H9 (cell line): ENCODE measurements around the gene ARRB1. TPM values are rescaled to one million over a fixed set of nuclear protein-coding genes. Genes with fewer than 3 reads are reported as not detected.

ENCODE experiments used
- DNase-seq: peaks from one replicate; pipeline ENCODE4 v3.0.0-alpha.2; 2017
- H2AFZ ChIP-seq: one replicate; pipeline ENCODE4 v1.6.1; 2013; ENCODE audit warnings: mild to moderate bottlenecking, low read length, control low read depth, moderate library complexity
- H2AK5ac ChIP-seq: 2 replicates; pipeline ENCODE4 v1.6.1; 2013; ENCODE audit warnings: low read length, control low read depth, mixed read lengths; ENCODE audit not compliant: insufficient read length
- H2BK120ac ChIP-seq: one replicate; pipeline ENCODE4 v1.6.1; 2013; ENCODE audit warnings: low read depth, mild to moderate bottlenecking, low read length, control low read depth, inconsistent platforms; ENCODE audit not compliant: poor library complexity, severe bottlenecking
- H2BK12ac ChIP-seq: 2 replicates; pipeline ENCODE4 v1.6.1; 2013; ENCODE audit warnings: low read length, control low read depth, mixed read lengths, low read depth; ENCODE audit not compliant: insufficient read length
- H2BK15ac ChIP-seq: 2 replicates; pipeline ENCODE4 v1.6.1; 2013; ENCODE audit warnings: low read depth, low read length, control low read depth
- H2BK20ac ChIP-seq: one replicate; pipeline ENCODE4 v1.6.1; 2013; ENCODE audit warnings: low read depth, mild to moderate bottlenecking, low read length, control low read depth, inconsistent platforms; ENCODE audit not compliant: poor library complexity, severe bottlenecking
- H2BK5ac ChIP-seq: 2 replicates; pipeline ENCODE4 v1.6.1; 2013; ENCODE audit warnings: low read length, control low read depth, mixed read lengths; ENCODE audit not compliant: insufficient read length
- H3K14ac ChIP-seq: 2 replicates; pipeline ENCODE4 v1.6.1; 2013; ENCODE audit warnings: low read length, control low read depth; ENCODE audit not compliant: insufficient read depth
- H3K18ac ChIP-seq: 2 replicates; pipeline ENCODE4 v1.6.1; 2013; ENCODE audit warnings: low read depth, mild to moderate bottlenecking, mixed read lengths, low read length, control low read depth; ENCODE audit not compliant: insufficient read length
- H3K23ac ChIP-seq: 2 replicates; pipeline ENCODE4 v1.6.1; 2013; ENCODE audit warnings: low read length, control low read depth, mixed read lengths, low read depth; ENCODE audit not compliant: insufficient read length
- H3K23me2 ChIP-seq: 2 replicates; pipeline ENCODE4 v1.6.1; 2013; ENCODE audit warnings: low read depth, mild to moderate bottlenecking, mixed read lengths, low read length, control low read depth; ENCODE audit not compliant: insufficient read length, poor library complexity, severe bottlenecking
- H3K27ac ChIP-seq: 2 replicates; pipeline ENCODE4 v1.5.1; 2013; ENCODE audit warnings: low read length, control low read depth, mixed read lengths, low read depth; ENCODE audit not compliant: insufficient read length
- H3K27me3 ChIP-seq: 2 replicates; pipeline ENCODE4 v1.6.1; 2013; ENCODE audit warnings: low read length, control low read depth, inconsistent platforms; ENCODE audit not compliant: insufficient read depth
- H3K4ac ChIP-seq: 2 replicates; pipeline ENCODE4 v1.6.1; 2013; ENCODE audit warnings: low read depth, mild to moderate bottlenecking, control low read depth, inconsistent platforms, low read length, moderate library complexity
- H3K4me1 ChIP-seq: 2 replicates; pipeline ENCODE4 v1.6.1; 2013; ENCODE audit warnings: low read length, control low read depth, inconsistent platforms; ENCODE audit not compliant: insufficient read depth
- H3K4me2 ChIP-seq: 2 replicates; pipeline ENCODE4 v1.6.1; 2013; ENCODE audit warnings: low read length, control low read depth, mixed read lengths; ENCODE audit not compliant: insufficient read length, insufficient read depth
- H3K56ac ChIP-seq: 2 replicates; pipeline ENCODE4 v1.6.1; 2013; ENCODE audit warnings: low read depth, mild to moderate bottlenecking, mixed read lengths, low read length, control low read depth; ENCODE audit not compliant: insufficient read length
- H3K79me1 ChIP-seq: 2 replicates; pipeline ENCODE4 v1.6.1; 2013; ENCODE audit warnings: low read depth, mild to moderate bottlenecking, moderate library complexity, low read length, control low read depth, inconsistent platforms; ENCODE audit not compliant: insufficient read depth, poor library complexity, severe bottlenecking
- H3K79me2 ChIP-seq: 2 replicates; pipeline ENCODE4 v1.6.1; 2013; ENCODE audit warnings: low read length, control low read depth, inconsistent platforms; ENCODE audit not compliant: insufficient read depth
- H3K9ac ChIP-seq: 2 replicates; pipeline ENCODE4 v1.6.1; 2013; ENCODE audit warnings: low read length, control low read depth, mixed read lengths; ENCODE audit not compliant: insufficient read length; ENCODE audit errors: extremely low read depth
- H3K9me3 ChIP-seq: one replicate; pipeline ENCODE4 v1.6.1; 2013; ENCODE audit warnings: low read depth, low read length, inconsistent platforms; ENCODE audit not compliant: control insufficient read depth
- H3T11ph ChIP-seq: one replicate; pipeline ENCODE4 v1.6.1; 2013; ENCODE audit warnings: mild to moderate bottlenecking, low read length, control low read depth, inconsistent platforms
- H4K20me1 ChIP-seq: one replicate; pipeline ENCODE4 v1.6.1; 2013; ENCODE audit not compliant: control insufficient read depth, insufficient read length, insufficient read depth
- H4K5ac ChIP-seq: 2 replicates; pipeline ENCODE4 v1.6.1; 2013; ENCODE audit warnings: low read depth, mild to moderate bottlenecking, mixed read lengths, low read length, control low read depth; ENCODE audit not compliant: insufficient read length
- H4K8ac ChIP-seq: replicated peaks from 2 replicates; pipeline ENCODE4 v1.6.1; 2013; ENCODE audit warnings: low read length, control low read depth, mixed read lengths, low read depth; ENCODE audit not compliant: insufficient read length
- H4K91ac ChIP-seq: 2 replicates; pipeline ENCODE4 v1.6.1; 2013; ENCODE audit warnings: low read depth, mild to moderate bottlenecking, moderate library complexity, mixed read lengths, low read length, control low read depth; ENCODE audit not compliant: insufficient read length
- H3K27ac Mint-ChIP-seq, 3 experiments: 2 replicates in 2 of 3; 3 replicates in 1 of 3; pipeline ENCODE4 v1.8.0; 2020 to 2021; ENCODE audit warnings: mixed read lengths in 3 of 3, mild to moderate bottlenecking in 1 of 3, moderate library complexity in 1 of 3
- H3K27me3 Mint-ChIP-seq: 2 replicates; pipeline ENCODE4 v1.8.0; 2021; ENCODE audit warnings: low read depth, mild to moderate bottlenecking, moderate library complexity, mixed read lengths
- H3K36me3 Mint-ChIP-seq, 3 experiments: 2 replicates in 2 of 3; 3 replicates in 1 of 3; pipeline ENCODE4 v1.8.0; 2020 to 2021; ENCODE audit warnings: low read depth in 3 of 3, mixed read lengths in 3 of 3; ENCODE audit not compliant: insufficient read depth in 1 of 3
- H3K4me1 Mint-ChIP-seq, 2 experiments: 2 replicates each; pipeline ENCODE4 v1.8.0; 2020; ENCODE audit warnings: mixed read lengths in 2 of 2
- H3K4me3 Mint-ChIP-seq, 2 experiments: 2 replicates in 1 of 2; 3 replicates in 1 of 2; pipeline ENCODE4 v1.8.0; 2020 to 2021; ENCODE audit warnings: mild to moderate bottlenecking in 2 of 2, mixed read lengths in 2 of 2, moderate library complexity in 1 of 2
- H3K9me3 Mint-ChIP-seq, 2 experiments: 2 replicates in 1 of 2; 3 replicates in 1 of 2; pipeline ENCODE4 v1.8.0; 2020; ENCODE audit warnings: mild to moderate bottlenecking in 2 of 2, mixed read lengths in 2 of 2, moderate library complexity in 1 of 2
- WGBS: extraction: QIAGEN DNeasy Blood & Tissue Kit; methylation state at CpG from one replicate; pipeline ENCODE4 v1.1.7; 2013; ENCODE audit warnings: missing lambda C conversion rate, low lambda C conversion rate, mixed read lengths; ENCODE audit not compliant: insufficient read length; ENCODE audit errors: extremely low coverage; 5-methylcytosine and 5-hydroxymethylcytosine counted together
- total RNA-seq: library from RNA; stranded (reverse); gene quantifications from 2 replicates; pipeline ENCODE4 v1.2.1, GENCODE V29; 2021
- TF ChIP-seq, protein P1 (sequence below): fragments of 200-600 bp; sonication (generic); conservative IDR thresholded peaks from 3 replicates; pipeline ENCODE4 v1.8.0; 2021; ENCODE audit warnings: antibody characterized with exemption, mild to moderate bottlenecking

The ARRB1 gene
- total RNA-seq, 1 experiment from 2014 or later, result 20.6 TPM

DNA sequence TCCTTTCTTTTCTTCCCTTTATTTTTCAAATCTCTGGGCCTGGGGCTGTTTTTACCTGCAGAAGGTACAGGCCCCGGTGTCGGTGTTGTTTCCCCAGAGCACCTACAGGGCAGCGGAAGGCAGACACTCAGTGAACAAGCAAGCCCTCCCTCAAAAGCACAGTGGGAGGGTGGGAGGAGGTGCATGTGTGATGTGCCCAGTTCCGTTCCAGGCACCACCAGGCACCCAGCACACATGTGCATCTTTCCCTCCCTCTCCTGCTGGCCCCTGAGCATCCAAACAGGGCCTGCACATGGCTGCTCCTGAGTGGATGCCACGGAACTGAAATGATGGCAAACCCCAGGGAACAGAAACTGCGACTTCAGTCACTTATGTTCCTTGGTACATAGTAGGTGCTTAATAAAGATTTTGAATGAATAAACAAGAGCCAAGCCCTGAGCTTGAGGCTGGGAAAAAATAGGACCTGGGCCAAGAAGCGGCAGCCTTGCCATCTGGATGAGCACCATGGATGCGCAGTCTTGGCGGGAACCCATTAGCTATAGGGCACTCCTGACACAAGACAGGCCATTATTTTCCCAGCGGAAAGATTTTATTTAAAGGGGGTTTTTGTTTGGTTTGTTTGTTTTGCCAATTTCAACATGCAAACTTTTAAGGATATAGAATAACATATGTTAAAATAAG lies 47.8 kb downstream of the ARRB1 start:
- Histone ChIP-seq H3K27ac (no peak overlapping the region), H2BK12ac (no peak overlapping the region), H2AFZ (no peak overlapping the region), H2BK120ac (no peak overlapping the region), H4K8ac (no peak overlapping the region), H3K18ac (no peak overlapping the region), H4K20me1 (no peaks in the 10 kb centered on the region), H3K27me3 (no peaks in the 10 kb centered on the region), H3K79me2 (no peaks in the 10 kb centered on the region), H3K14ac (no peak overlapping the region; the same call in 1 of the 2 replicates), H3K4me2 (no peak overlapping the region), H3K23ac (no peak overlapping the region), H3K56ac (no peak overlapping the region), H3K9me3 (no peaks in the 10 kb centered on the region), H3K9ac (no peak overlapping the region), H3K4ac (no peak overlapping the region), H4K91ac (no peak overlapping the region), H2AK5ac (no peak overlapping the region), H2BK5ac (no peak overlapping the region), H2BK20ac (no peak overlapping the region), H2BK15ac (no peak overlapping the region), H3T11ph (no peak overlapping the region), H4K5ac (no peak overlapping the region), H3K4me1 (no peaks in the 10 kb centered on the region; the same call in 1 of the 2 replicates), H3K23me2 (no peaks in the 10 kb centered on the region), H3K79me1 (no peaks in the 10 kb centered on the region)
- peak; percentile 62 for DNase-seq
- Mint-ChIP-seq H3K27ac (peak overlapping the region; percentile 44 to 86 (median 67); a peak in 5 of 7 replicates), H3K4me1 (peaks cover 9 to 19% of the 10 kb centered on the region in 2 experiments), H3K4me3 (no peak overlapping the region), H3K9me3 (no peaks in the 10 kb centered on the region; a peak in 1 of 5 replicates), H3K36me3 (no peaks in the 10 kb centered on the region), H3K27me3 (no peaks in the 10 kb centered on the region)
- TF ChIP-seq, protein P1, sequence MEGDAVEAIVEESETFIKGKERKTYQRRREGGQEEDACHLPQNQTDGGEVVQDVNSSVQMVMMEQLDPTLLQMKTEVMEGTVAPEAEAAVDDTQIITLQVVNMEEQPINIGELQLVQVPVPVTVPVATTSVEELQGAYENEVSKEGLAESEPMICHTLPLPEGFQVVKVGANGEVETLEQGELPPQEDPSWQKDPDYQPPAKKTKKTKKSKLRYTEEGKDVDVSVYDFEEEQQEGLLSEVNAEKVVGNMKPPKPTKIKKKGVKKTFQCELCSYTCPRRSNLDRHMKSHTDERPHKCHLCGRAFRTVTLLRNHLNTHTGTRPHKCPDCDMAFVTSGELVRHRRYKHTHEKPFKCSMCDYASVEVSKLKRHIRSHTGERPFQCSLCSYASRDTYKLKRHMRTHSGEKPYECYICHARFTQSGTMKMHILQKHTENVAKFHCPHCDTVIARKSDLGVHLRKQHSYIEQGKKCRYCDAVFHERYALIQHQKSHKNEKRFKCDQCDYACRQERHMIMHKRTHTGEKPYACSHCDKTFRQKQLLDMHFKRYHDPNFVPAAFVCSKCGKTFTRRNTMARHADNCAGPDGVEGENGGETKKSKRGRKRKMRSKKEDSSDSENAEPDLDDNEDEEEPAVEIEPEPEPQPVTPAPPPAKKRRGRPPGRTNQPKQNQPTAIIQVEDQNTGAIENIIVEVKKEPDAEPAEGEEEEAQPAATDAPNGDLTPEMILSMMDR, result no peak
- WGBS, result no CpG with 5 or more reads among the region's 10 CpGs
